Fibroblast of mammary gland (primary cell): ENCODE results near the gene FRMD5.
A peak's percentile ranks its signal among the peaks of the same experiment; 100 is the strongest.

Experiments
- DNase-seq: peaks from one replicate; pipeline ENCODE4 v3.0.0-alpha.2; 2010; ENCODE audit warnings: low read depth
- H3K4me3 ChIP-seq: 2 replicates; pipeline ENCODE4 v1.5.1; 2011; ENCODE audit warnings: low read depth, mild to moderate bottlenecking, low read length, moderate library complexity; ENCODE audit not compliant: control insufficient read depth
- CTCF ChIP-seq: conservative IDR thresholded peaks from 2 replicates; pipeline ENCODE4 v1.5.1; 2011; ENCODE audit warnings: low read depth, low read length, inconsistent platforms; ENCODE audit not compliant: control insufficient read depth, insufficient read depth

Gene FRMD5

GRCh38 chr15:44092221-44092620 is 102.8 kb downstream of the FRMD5 start:
- peak; percentile 79 for DNase-seq
- no peak for TF ChIP-seq CTCF
- no peak overlapping the region for H3K4me3 ChIP-seq

GRCh38 chr15:44087578-44088465 is 107.2 kb downstream of the FRMD5 start:
- no peak for TF ChIP-seq CTCF
- DNase-seq = peak; percentile 91

GRCh38 chr15:44084770-44085169 is 110.3 kb downstream of the FRMD5 start:
- TF ChIP-seq CTCF = no peak
- no peak overlapping the region for H3K4me3 ChIP-seq
- DNase-seq = no peak

More at GRCh38 chr15:44087578-44088465, 107.2 kb downstream of the FRMD5 start:
- H3K4me3 ChIP-seq = no peak overlapping the region

GRCh38 chr15:44084171-44084570 is 110.9 kb downstream of the FRMD5 start:
- no peak for TF ChIP-seq CTCF

GRCh38 chr15:44082558-44083157 is 112.4 kb downstream of the FRMD5 start:
- TF ChIP-seq CTCF = no peak
- no peak overlapping the region for H3K4me3 ChIP-seq
- DNase-seq = peak; percentile 24

More at GRCh38 chr15:44084171-44084570, 110.9 kb downstream of the FRMD5 start:
- H3K4me3 ChIP-seq = no peak overlapping the region
- DNase-seq = no peak

GRCh38 chr15:44081026-44082013 is 113.8 kb downstream of the FRMD5 start:
- no peak overlapping the region for H3K4me3 ChIP-seq
- no peak for TF ChIP-seq CTCF
- DNase-seq = peak; percentile 48
